ENCODE measurements around the gene SLC5A12. TPM values are rescaled to one million over a fixed set of nuclear protein-coding genes. Genes with fewer than 3 reads are reported as not detected.

Gene SLC5A12
- total RNA-seq, 1 donor from 2014 or later: not detected

- no peaks in the 10 kb centered on the region for H3K36me3 Mint-ChIP-seq (ENCODE audit: low read depth)
- ChIA-PET CTCF (no interaction called here), POLR2A (no interaction called here)
- H3K4me1 Mint-ChIP-seq: no peaks in the 10 kb centered on the region
- intact Hi-C loops (cut with micrococcal nuclease): no loop called here
- no peak overlapping the region for H3K27ac Mint-ChIP-seq
- ATAC-seq (ENCODE audit: low read depth): no peak
- no peak for DNase-seq
- H3K9me3 Mint-ChIP-seq: no peaks in the 10 kb centered on the region
- no peak for TF ChIP-seq CTCF (IDR thresholded peaks at IDR 0.05)
- H3K27me3 Mint-ChIP-seq: no peaks in the 10 kb centered on the region
- H3K4me3 Mint-ChIP-seq: no peak overlapping the region
Measured at GRCh38 chr11:26665946-26666345, 55.9 kb downstream of the SLC5A12 start.

DNA sequence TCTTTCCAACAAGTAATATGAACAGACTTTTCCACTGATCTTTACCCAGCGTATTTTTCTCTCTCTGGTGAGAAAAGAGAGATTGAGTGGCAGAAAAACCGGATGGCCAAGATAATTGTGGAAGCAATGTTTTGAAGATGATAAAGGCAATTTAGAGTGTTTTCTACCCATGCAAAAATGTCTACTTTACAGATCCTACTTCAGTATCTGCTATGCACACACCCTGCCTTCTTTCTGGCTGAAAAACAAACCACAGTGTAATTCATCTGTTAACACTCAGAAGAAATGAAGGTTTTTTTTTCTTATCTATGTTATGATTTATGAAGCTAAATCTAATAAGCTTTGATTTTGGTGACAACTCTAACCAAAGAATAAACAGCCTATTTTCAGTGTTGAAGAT is 56.8 kb downstream of the SLC5A12 start:
- intact Hi-C loops (cut with micrococcal nuclease): no loop called here
- Mint-ChIP-seq H3K9me3 (no peaks in the 10 kb centered on the region), H3K36me3 (ENCODE audit: low read depth) (no peaks in the 10 kb centered on the region), H3K4me3 (no peak overlapping the region), H3K27me3 (no peaks in the 10 kb centered on the region), H3K27ac (no peak overlapping the region), H3K4me1 (no peaks in the 10 kb centered on the region)
- no peak for TF ChIP-seq CTCF (IDR thresholded peaks at IDR 0.05)
- DNase-seq (no peak), ATAC-seq (ENCODE audit: low read depth) (no peak)
- ChIA-PET CTCF (no interaction called here), POLR2A (no interaction called here)

GRCh38 chr11:26662916-26663315 is 58.9 kb downstream of the SLC5A12 start:
- no peak for TF ChIP-seq CTCF (IDR thresholded peaks at IDR 0.05)
- H3K27ac Mint-ChIP-seq: no peak overlapping the region
- no peaks in the 10 kb centered on the region for H3K9me3 Mint-ChIP-seq
- DNase-seq (no peak), ATAC-seq (ENCODE audit: low read depth) (no peak)
- intact Hi-C loops (cut with micrococcal nuclease): no loop called here
- no peaks in the 10 kb centered on the region for H3K36me3 Mint-ChIP-seq (ENCODE audit: low read depth)
- no peaks in the 10 kb centered on the region for H3K4me1 Mint-ChIP-seq
- H3K27me3 Mint-ChIP-seq: no peaks in the 10 kb centered on the region
- POLR2A ChIA-PET: no interaction called here
- CTCF ChIA-PET: no interaction called here
- H3K4me3 Mint-ChIP-seq: no peak overlapping the region

GRCh38 chr11:26655287-26655686 is 66.6 kb downstream of the SLC5A12 start:
- no peaks in the 10 kb centered on the region for H3K4me1 Mint-ChIP-seq
- ATAC-seq (ENCODE audit: low read depth): no peak
- H3K27ac Mint-ChIP-seq: no peak overlapping the region
- no peak overlapping the region for H3K4me3 Mint-ChIP-seq
- POLR2A ChIA-PET: no interaction called here
- no peaks in the 10 kb centered on the region for H3K36me3 Mint-ChIP-seq (ENCODE audit: low read depth)
- intact Hi-C loops (cut with micrococcal nuclease): no loop called here
- no peak for TF ChIP-seq CTCF (IDR thresholded peaks at IDR 0.05)
- no peaks in the 10 kb centered on the region for H3K27me3 Mint-ChIP-seq
- no peak for DNase-seq
- CTCF ChIA-PET: no interaction called here
- no peaks in the 10 kb centered on the region for H3K9me3 Mint-ChIP-seq

- no peaks in the 10 kb centered on the region for H3K4me1 Mint-ChIP-seq
- intact Hi-C loops (cut with micrococcal nuclease): no loop called here
- TF ChIP-seq CTCF (IDR thresholded peaks at IDR 0.05): no peak
- ChIA-PET CTCF (no interaction called here), POLR2A (no interaction called here)
- DNase-seq (no peak), ATAC-seq (ENCODE audit: low read depth) (no peak)
- H3K4me3 Mint-ChIP-seq: no peak overlapping the region
- H3K27me3 Mint-ChIP-seq: no peaks in the 10 kb centered on the region
- H3K27ac Mint-ChIP-seq: no peak overlapping the region
- peaks cover 3% of the 10 kb centered on the region for H3K9me3 Mint-ChIP-seq
- H3K36me3 Mint-ChIP-seq (ENCODE audit: low read depth): no peaks in the 10 kb centered on the region
Measured at GRCh38 chr11:26651916-26652315, 69.9 kb downstream of the SLC5A12 start.
